IPS-18c (cell line): ENCODE results near the gene KLF1.
A peak's percentile ranks its signal among the peaks of the same experiment; 100 is the strongest.
"Not testable (repeated sequence)": the region's sequence is repeated elsewhere in the genome, so short reads cannot be mapped to it uniquely, and the experiment has no call there.

Source experiments
- H3K4me3 ChIP-seq: 2 replicates; pipeline ENCODE4 v1.7.0; 2013; ENCODE audit warnings: low read depth, mild to moderate bottlenecking, low read length, moderate library complexity; ENCODE audit not compliant: insufficient read depth
- H3K9me3 ChIP-seq: one replicate; pipeline ENCODE4 v1.6.1; 2013; ENCODE audit warnings: mild to moderate bottlenecking, low read length, moderate library complexity; ENCODE audit not compliant: control insufficient read depth, insufficient read depth

The KLF1 gene

DNA sequence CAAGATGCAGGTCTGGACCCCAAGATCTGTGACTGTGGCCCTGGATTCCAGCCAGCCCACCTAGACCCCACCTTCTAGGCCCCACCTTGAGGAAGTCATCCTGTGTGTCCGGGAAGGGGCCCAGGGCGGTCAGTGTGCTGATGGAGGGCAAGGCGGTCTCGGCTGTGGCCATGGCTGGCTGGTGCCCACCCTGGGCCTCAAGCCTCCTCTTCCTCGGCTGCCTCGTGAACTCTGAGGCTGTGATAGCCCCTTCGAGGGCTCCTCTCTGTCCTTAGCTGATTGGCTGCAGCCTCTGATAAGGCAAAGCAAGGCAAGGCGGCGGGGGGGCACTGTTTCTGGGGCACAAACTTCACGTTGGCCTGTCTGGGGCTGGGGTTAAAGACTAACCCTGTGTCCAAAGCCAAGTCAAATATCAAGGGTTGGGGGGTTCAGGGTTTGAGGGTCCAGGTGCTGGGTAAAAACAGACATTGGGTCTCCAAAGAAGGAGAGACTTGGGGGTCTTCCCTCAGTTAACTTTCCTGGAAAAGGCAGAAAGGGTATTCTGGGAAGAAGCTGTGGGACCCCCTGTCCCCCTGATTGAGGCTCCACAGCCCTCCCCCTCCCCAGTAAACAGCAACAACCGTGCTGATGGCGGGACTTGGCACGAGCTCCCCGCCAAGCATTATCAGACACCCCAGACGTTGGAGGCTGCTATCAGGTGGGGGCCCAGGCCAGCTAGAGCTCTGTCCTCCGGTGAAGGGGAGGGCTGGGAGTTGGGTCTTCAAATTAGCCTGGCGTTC lies at the start of gene KLF1:
TSS of gene KLF1 (minus strand) at position 233 of the 779 bp plus-strand sequence. CDS start at position 172, 61 bp downstream.
- Histone ChIP-seq H3K9me3 (peaks cover 4% of the 10 kb centered on the region), H3K4me3 (peak within 1 kb of the TSS; percentile 74)

DNA sequence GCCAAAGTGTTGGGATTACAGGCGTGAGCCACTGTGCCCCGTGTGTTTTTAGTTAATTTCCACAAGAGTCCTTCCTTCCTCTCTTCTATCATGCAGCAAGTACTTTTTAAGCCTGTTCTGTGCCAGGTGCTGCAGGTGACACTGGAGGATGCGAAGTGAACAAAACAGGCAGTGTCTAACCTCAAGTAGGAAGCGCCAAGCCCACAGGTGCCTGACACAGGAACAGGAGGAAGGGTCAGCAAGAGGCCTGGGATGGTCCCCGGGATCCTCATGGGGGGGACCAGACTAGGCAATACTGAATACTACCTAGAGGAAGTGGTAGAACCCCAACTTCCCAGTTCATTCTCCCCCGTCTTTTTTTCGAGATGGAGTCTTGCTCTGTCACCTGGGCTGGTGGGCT lies 49.6 kb upstream of the KLF1 start:
- Histone ChIP-seq H3K4me3 (no peak overlapping the region), H3K9me3 (no peaks in the 10 kb centered on the region)

DNA sequence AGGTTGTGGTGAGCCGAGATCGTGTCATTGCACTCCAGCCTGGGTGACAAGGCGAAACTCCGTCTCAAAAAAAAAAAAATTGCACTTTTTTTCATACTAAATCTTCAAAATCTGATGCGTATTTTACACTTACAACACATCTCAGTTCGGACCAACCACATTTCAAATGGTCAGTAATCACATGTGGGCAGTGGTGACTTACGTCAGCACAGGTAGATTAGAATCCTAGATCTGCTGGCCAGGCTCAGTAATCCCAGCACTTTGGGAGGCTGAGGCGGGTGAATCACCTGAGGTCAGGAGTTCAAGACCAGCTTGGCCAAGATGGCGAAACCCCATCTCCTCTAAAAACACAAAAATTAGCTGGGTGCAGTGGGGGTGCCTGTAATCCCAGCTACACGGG lies 48.1 kb upstream of the KLF1 start:
- Histone ChIP-seq H3K9me3 (no peaks in the 10 kb centered on the region), H3K4me3 (no peak overlapping the region)

DNA sequence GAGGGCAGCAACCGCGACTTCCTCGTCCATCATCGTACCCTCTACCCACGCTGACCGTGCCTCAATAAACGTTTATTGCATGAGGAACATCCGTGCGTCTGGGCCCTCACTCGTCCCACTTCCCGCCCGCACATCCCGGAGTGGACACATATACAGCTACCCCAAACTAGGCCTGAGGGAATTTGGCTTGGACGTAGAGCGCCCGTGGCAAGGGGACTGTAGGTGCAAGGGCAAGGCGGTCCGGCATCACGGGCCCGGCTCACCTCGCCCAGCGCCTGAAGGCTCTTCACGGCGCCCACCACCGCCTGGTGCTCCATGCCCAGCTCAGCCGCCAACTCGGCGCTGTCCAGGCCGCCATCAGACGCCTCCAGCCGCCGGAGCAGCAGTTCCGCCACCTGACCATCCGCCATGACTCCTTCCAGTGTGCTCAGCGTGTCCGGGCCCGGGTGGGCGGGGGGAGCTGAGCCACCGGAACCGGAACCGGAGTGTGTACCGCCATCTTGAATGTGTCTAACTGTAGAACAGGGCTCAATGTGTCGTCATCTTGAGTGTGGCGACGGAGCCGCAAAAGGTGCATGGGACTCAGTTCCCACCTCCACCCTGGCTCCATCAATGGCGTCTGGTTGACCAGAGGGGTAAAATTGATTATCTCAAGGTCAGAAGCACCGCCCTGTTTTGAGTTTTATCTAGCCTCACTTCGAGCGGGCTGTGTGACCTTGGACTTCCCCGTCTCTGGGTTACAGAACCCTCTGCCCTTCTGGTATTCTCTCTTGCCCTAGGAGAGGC lies 46.5 kb upstream of the KLF1 start, which contains the start of gene FARSA:
TSS of gene FARSA (minus strand) at position 425 of the 786 bp plus-strand sequence. CDS start at position 410, 15 bp downstream.
- Histone ChIP-seq H3K4me3 (peak within 1 kb of the TSS; percentile 100), H3K9me3 (no peaks in the 10 kb centered on the region)

DNA sequence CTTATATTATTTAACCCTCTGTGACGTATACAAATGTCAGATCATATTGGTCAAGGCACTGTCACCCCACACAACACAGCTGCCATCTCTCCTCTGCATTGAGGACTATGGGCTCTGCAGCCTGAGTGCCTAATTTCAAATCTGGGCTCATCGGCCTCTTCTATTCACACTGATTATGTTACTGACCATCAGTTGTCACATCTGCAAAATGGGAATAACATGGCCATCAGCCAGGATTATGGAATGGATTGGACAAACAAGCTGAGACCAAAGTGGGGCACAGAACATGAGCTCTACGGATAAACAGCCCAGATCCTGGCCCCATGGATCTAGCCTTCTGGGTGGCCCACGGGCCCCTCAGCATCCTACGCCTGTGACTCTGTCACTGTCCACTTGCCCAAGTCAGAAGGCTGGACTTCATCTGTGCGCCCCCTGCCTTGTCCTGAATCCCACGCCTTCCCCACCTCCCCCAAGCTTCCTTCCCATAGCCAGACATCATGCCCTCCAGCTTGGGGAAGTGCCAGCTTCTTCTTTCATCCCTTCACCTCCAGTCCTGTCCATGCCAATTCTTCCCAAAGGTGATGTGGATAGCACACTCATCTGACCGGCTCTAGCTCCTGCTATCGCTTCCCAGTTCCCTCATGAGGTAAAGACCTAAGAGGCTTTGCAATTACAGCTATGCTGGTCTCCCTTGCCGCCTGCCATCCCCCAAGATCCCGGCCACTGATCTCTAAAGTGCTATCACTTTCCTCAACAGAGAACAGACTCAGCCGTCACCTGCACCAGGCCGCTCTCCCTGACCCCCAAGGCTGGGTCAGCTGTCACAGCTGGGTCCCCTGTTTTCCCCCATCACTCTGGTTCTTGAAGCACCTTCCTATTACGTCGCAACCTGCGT lies 45.6 kb upstream of the KLF1 start:
- Histone ChIP-seq H3K9me3 (no peaks in the 10 kb centered on the region), H3K4me3 (peak overlapping the region; percentile 100)

DNA sequence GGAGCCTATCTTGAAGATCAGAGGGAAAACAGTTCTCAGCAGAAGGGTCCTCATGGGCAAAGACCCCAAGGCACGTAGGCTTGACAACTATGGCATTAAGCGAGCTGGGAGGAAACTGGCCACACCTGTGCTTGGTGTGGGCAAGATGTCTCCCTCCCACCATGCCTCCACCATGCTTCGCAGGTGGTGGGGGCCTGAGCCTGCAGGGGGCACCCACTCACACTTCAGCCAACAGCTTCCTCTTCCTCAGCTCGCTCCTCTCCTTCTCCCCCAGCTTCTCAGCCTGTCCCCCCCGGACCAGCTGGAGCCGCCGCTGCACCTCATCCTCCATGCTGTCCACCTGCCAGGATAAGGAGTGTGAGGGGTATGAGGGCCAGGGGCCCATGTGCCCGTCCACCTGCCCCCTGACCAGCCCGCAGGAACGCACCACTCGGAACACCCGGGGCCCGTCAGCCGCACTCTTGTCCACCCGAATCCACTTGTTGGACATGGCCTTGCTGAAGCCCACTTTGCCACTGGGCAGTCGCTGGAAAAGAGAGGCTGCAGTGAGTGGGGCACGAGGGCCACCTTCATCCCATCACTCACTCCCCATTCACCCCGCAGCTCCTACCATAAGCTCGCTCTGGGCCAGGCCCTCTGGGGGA lies 43.1 kb upstream of the KLF1 start:
- Histone ChIP-seq H3K9me3 (no peaks in the 10 kb centered on the region), H3K4me3 (no peak overlapping the region)

DNA sequence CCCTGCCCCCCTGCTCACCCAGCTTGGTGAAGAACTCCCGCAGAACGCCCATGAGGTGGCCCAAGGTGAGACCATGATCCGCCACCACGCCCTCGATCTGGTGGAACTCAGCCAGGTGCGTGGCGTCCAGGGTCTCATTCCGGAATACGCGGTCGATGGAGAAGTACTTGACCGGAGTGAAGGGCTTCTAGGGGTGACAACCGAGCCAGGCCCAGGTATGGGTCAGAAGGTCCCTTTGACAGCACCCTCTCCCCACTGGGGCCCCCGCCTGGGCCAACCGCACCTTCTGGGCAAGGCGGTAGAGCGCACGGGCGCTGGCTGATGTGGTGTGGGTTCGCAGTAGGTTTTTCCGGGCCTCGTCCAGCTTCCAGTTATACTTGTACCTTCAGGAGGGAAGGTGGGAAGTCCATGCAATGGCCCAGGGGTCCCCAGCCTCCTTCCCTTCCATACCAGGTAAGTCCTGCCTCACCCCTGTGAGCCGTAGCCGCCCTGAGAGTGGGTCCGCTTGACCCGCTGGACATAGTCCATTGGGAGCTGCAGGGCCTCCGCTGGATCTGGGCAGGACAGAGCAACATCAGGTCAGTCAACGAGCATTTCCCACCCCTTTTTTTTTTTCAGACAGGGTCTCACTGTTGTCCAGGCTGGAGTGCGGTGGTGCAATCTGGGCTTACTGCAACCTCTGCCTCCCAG lies 37.8 kb upstream of the KLF1 start:
- no peaks in the 10 kb centered on the region for H3K9me3 ChIP-seq

DNA sequence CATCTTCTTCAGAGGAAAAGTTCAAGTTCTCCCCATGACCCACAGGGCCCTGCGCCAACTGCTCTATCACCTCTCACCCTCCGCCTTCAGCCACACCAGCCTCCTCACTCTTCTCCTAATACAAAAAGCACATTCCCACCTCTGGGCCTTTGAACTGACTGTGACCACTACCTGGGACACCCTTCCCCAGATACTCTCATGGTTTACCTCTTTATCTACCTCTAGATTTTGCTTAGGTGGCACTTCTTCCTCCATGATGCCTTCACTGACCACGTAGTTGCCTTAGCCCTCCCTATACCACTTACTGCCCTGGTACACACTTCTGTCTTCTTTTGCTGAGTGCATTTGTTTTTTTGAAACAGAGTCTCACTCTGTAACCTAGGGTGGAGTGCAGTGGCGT lies 36.0 kb upstream of the KLF1 start:
- H3K4me3 ChIP-seq = no peak overlapping the region

More for the DNA sequence above, 37.8 kb upstream of the KLF1 start:
- H3K4me3 ChIP-seq = no peak overlapping the region

DNA sequence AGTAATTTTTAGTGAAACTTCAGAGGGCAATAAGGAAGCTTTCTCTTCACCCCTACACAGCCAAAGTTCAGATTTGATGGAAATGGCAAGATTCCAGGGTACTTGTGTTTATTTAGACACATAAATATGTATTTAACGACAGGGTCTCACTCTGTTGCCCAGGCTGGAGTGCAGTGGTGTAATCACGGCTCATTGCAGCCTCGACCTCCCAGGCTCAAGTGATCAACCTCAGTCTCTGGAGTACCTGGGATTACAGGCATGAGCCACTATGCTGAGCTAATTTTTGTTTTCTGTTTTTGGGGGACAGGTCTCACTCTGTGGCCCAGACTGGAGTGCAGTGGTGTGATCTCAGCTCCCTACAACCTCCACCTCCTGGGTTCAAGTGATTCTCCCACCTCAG lies 34.0 kb upstream of the KLF1 start:
- Histone ChIP-seq H3K4me3 (no peak overlapping the region), H3K9me3 (peaks cover 4% of the 10 kb centered on the region)

More for the DNA sequence above, 36.0 kb upstream of the KLF1 start:
- peaks cover 3% of the 10 kb centered on the region for H3K9me3 ChIP-seq

DNA sequence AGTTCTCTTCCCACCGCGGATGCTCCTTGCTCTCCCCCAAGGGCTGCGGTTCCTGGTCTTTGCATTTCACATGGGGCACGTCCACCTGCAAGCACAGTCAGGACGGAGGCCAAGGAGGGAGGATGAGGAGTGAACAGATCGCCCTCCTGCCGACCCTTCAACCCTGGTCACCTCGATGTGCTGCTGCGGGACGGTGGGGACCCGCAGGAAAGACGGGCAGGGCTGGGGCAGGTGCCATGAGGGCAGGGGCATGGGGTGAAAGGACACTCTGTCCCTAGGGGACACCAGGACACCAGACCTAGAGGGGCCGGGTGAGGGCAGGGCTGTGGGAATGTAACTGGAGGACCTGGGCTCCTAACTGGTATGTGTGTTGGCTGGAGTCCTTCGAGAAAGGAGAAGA lies 31.3 kb upstream of the KLF1 start:
- Histone ChIP-seq H3K9me3 (peaks cover 4% of the 10 kb centered on the region), H3K4me3 (no peak overlapping the region)

DNA sequence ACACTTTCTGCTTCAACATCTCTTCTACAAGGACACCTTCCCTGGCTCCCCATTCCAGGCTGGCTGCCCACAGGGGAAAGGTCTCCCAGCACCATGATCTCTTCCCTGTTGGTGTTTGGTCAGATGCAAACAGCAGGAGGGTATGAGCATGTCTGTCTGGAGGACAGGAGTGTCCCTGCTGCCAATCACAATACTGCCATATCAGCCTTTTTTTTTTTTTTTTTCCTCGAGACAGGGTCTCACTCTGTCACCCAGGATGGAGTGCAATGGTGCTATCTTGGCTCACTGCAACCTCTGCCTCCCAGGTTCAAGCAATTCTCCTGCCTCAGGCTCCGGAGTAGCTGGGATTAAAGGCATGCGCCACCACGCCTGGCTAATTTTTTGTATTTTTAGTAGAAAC lies 28.9 kb upstream of the KLF1 start:
- H3K9me3 ChIP-seq, H3K4me3 ChIP-seq: not testable (repeated sequence)

DNA sequence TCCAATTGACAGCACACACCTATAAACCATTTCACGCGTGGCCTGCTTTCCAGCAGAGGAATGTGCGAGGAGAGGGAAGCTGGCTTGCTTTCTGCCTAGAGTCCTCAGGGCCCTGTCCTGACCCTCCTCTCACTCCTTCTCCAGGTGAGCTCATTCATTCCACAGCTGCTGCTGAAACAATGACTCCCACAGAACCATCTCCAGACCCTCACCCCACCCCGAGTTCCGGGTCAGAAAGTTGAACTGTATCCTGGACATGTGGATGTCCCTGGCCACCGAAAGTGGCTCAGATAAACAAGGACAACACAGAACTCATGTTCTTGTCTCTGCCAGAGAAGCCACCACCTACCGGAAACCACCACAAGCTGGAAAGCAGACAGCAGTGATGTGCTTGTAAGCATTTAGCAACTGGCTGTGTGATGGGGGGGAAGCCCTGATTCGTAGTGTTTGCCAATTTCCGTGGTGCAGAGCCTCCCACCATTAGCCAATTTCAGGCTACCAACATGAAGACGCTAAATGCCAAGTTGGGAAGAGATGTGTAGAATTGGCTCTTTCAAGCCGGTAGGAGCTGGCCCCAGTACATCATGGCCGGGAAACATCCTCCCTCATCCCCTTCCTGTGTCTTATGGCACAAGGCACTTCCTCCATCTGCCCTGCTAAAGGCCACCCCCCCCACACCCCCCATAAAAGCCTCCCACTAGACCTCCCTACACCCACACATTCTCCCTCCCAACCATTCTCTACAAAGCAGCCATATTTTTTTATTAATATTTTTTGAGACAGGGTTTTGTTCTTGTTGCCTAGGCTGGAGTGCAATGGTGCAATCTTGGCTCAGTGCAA lies 27.1 kb upstream of the KLF1 start:
- Histone ChIP-seq H3K4me3 (no peak overlapping the region), H3K9me3 (peaks cover 4% of the 10 kb centered on the region)

DNA sequence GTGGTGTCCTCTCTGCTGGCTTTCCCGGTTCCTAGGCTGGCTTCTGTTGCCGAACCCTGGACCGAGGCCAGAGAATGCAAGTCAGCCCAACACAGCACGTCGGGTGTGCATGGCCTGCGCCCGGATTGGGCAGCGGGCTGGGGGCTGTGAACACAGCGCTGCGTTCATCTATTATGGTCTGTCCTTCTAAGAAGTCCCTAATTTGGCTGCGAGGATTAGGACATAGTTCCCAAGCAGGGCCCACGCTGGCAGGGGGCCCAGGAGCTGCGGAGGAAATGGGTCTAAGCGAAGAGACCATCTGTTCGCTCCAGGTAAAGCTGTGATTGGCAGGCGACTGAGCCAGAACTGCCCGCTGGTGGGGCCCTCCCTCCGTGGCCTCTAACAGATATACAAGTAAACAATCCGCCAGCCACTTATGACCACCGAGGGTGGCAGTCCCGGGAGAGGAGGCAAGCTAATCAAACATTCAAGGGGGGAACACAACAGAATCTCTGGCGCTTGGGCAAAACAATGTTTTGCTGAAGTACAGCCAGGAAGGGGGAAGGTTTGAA lies 26.1 kb upstream of the KLF1 start:
- peaks cover 2% of the 10 kb centered on the region for H3K9me3 ChIP-seq
- peak overlapping the region; percentile 31 for H3K4me3 ChIP-seq

DNA sequence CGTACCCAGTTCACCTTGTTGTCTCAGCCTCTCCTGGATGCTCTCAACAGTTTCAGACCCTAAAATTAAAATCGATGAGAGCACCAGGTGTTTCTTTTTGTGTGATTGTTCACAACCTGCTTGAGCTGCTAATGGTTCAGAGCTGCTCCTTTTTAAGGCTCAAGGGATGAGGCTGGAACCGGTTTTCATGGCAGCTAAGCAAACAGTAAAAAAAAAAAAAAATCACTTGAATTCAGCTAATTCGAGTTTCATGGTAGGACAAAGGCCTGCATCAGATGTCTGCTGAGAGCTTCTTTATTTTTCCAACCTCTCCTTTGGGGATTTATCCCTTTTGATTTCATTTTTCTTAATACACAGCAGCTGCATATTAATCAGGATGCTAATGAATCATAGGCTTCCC lies 25.6 kb upstream of the KLF1 start:
- H3K4me3 ChIP-seq = no peak overlapping the region
- no peaks in the 10 kb centered on the region for H3K9me3 ChIP-seq

DNA sequence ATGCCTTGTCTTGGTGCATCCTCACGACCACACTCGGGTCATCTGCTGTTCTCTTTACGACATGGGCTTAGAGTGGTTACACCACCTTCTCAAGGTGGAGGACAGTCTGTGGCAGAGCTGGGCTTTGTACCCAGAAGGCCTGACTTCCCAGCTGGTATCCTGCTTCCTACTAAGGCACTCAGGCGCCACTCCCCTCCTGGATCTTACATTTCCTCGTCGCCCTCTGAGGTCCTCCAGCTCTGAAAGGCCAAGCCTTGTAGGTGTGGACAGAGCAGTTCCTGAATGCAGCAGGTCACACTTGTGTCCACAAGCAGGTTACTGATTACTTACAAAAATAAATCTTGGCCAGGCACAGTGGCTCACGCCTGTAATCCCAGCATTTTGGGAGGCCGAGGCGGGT lies 20.2 kb upstream of the KLF1 start:
- no peaks in the 10 kb centered on the region for H3K9me3 ChIP-seq
- no peak overlapping the region for H3K4me3 ChIP-seq
